A673 (cell line): ENCODE measurements around the gene CABLES2.

ENCODE experiments used
- EZH2 ChIP-seq: fragments of 200-600 bp; sonication (generic); IDR thresholded peaks from 2 replicates; pipeline ENCODE4 v1.6.1; 2017; ENCODE audit warnings: borderline replicate concordance, low read depth, mild to moderate bottlenecking, mixed read lengths, antibody characterized with exemption, low read length; ENCODE audit not compliant: poor library complexity, severe bottlenecking
- TF ChIP-seq, protein P1 (sequence below): fragments of 300-800, 200-600 bp; sonication (generic); conservative IDR thresholded peaks from 2 replicates; pipeline ENCODE4 v1.5.1; 2017; ENCODE audit warnings: low read depth, mild to moderate bottlenecking, antibody characterized with exemption, low read length, moderate library complexity, mixed read lengths

DNA sequence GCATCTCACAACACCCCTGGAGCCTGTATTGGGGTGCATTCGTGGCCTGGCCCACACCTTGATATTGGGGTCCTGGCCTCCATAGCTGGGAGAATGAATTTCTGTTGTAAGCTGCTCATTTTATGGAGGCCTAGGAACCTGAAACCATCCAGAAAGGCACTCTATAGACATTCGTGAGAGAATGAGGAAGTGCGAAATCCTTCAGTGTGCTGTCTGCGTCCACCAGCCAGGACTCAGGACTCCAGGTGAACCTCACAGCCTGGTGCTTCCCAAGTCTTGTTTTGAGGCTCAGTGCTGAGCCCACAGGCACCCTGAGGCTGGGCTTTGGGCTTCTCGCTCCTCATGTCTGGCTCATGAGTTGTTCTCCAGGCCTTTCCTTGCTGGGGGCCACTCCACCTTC is 32.1 kb upstream of the CABLES2 start:
- no peak for TF ChIP-seq EZH2
- TF ChIP-seq, protein P1, sequence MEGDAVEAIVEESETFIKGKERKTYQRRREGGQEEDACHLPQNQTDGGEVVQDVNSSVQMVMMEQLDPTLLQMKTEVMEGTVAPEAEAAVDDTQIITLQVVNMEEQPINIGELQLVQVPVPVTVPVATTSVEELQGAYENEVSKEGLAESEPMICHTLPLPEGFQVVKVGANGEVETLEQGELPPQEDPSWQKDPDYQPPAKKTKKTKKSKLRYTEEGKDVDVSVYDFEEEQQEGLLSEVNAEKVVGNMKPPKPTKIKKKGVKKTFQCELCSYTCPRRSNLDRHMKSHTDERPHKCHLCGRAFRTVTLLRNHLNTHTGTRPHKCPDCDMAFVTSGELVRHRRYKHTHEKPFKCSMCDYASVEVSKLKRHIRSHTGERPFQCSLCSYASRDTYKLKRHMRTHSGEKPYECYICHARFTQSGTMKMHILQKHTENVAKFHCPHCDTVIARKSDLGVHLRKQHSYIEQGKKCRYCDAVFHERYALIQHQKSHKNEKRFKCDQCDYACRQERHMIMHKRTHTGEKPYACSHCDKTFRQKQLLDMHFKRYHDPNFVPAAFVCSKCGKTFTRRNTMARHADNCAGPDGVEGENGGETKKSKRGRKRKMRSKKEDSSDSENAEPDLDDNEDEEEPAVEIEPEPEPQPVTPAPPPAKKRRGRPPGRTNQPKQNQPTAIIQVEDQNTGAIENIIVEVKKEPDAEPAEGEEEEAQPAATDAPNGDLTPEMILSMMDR, result no peak
